Endothelial cell of umbilical vein (primary cell): ENCODE measurements around the gene SRD5A1. TPM values are rescaled to one million over a fixed set of nuclear protein-coding genes. Genes with fewer than 3 reads are reported as not detected.
A peak's percentile ranks its signal among the peaks of the same experiment; 100 is the strongest.

Experiments used
- BruUV-seq: library from RNA; stranded (reverse); fragments of 400-500 nt; replicated peaks from 2 replicates; lab custom pipeline; 2021; lab: Mats Ljungman, UMichigan
- CTCF ChIA-PET: fragments of 300-600, 350-600 bp; sonication (Branson Sonifier 250); formaldehyde crosslinking; loops from one replicate; lab custom pipeline; 2021; ENCODE audit warnings: antibody characterized with exemption, inconsistent platforms; lab: Charles Lee
- POLR2A ChIA-PET: fragments of 300-600, 350-600 bp; sonication (Branson Sonifier 250); formaldehyde crosslinking; loops from one replicate; lab custom pipeline; 2021; ENCODE audit warnings: antibody characterized with exemption, inconsistent platforms; lab: Charles Lee
- DNase-seq: peaks from one replicate; pipeline ENCODE4 v3.0.0-alpha.2; 2011; ENCODE audit warnings: low read depth, low spot score
- FAIRE-seq: peaks from 2 replicates; lab custom pipeline; 2011; peaks lifted over from hg19 to GRCh38; lab: Jason Lieb, UNC
- H2AFZ ChIP-seq: 2 replicates; pipeline ENCODE4 v1.6.0; 2012; ENCODE audit warnings: low read depth, low read length, control low read depth, inconsistent platforms
- H3K27ac ChIP-seq: 2 replicates; pipeline ENCODE4 v1.5.1; 2011; ENCODE audit warnings: low read depth, mild to moderate bottlenecking, control low read depth, low read length, moderate library complexity; ENCODE audit not compliant: insufficient read depth
- H3K27me3 ChIP-seq, 2 experiments: 2 replicates each; pipeline versions ENCODE4 v1.6.0 to v1.6.1; 2011; ENCODE audit warnings: low read length in 2 of 2, mixed read lengths in 1 of 2; ENCODE audit not compliant: control insufficient read depth in 2 of 2, insufficient read depth in 2 of 2
- H3K36me3 ChIP-seq, 2 experiments: 2 replicates in 1 of 2; 3 replicates in 1 of 2; pipeline ENCODE4 v1.5.1; 2011; ENCODE audit warnings: low read length in 2 of 2, mild to moderate bottlenecking in 1 of 2, moderate library complexity in 1 of 2; ENCODE audit not compliant: control insufficient read depth in 2 of 2, insufficient read depth in 2 of 2; ENCODE audit errors: extremely low read depth in 1 of 2
- H3K4me1 ChIP-seq: 3 replicates; pipeline ENCODE4 v1.5.1; 2011; ENCODE audit warnings: mild to moderate bottlenecking, low read length; ENCODE audit not compliant: control insufficient read depth, insufficient read depth; ENCODE audit errors: extremely low read depth
- H3K4me2 ChIP-seq: 2 replicates; pipeline ENCODE4 v1.6.1; 2011; ENCODE audit warnings: low read length, control low read depth, mixed read lengths; ENCODE audit not compliant: insufficient read depth
- H3K4me3 ChIP-seq, 3 experiments: fragments of 200-600 bp in 1 of 3; sonication (generic), shearing (Covaris generic) in 1 of 3; replicated peaks in 1 of 3; 2 replicates each; pipeline ENCODE4 v1.5.1; 2011 to 2016; ENCODE audit warnings: control low read depth in 3 of 3, low read length in 3 of 3, mild to moderate bottlenecking in 2 of 3, inconsistent platforms in 1 of 3, low read depth in 1 of 3, moderate library complexity in 1 of 3; ENCODE audit not compliant: insufficient read depth in 1 of 3
- H3K79me2 ChIP-seq: 2 replicates; pipeline ENCODE4 v1.6.0; 2012; ENCODE audit warnings: low read length, inconsistent platforms; ENCODE audit not compliant: control insufficient read depth, insufficient read depth
- H3K9ac ChIP-seq: replicated peaks from 2 replicates; pipeline ENCODE3; 2011; ENCODE audit warnings: low read length, control low read depth; ENCODE audit not compliant: insufficient read depth; ENCODE audit errors: extremely low read depth
- H3K9me1 ChIP-seq: replicated peaks from 3 replicates; pipeline ENCODE4 v1.6.0; 2011; ENCODE audit warnings: mild to moderate bottlenecking, low read length; ENCODE audit not compliant: control insufficient read depth, insufficient read depth; ENCODE audit errors: extremely low read depth
- H3K9me3 ChIP-seq: replicated peaks from 2 replicates; pipeline ENCODE4 v1.5.1; 2012; ENCODE audit warnings: low read length, inconsistent platforms; ENCODE audit not compliant: control insufficient read depth, insufficient read depth
- H4K20me1 ChIP-seq: replicated peaks from 2 replicates; pipeline ENCODE3; 2011; ENCODE audit warnings: mild to moderate bottlenecking, low read length; ENCODE audit not compliant: control insufficient read depth, insufficient read depth; ENCODE audit errors: extremely low read depth
- EZH2 ChIP-seq: IDR thresholded peaks from 2 replicates; pipeline ENCODE4 v1.6.1; 2012; ENCODE audit warnings: borderline replicate concordance, low read depth, mild to moderate bottlenecking, moderate library complexity, low read length, inconsistent platforms; ENCODE audit not compliant: severe bottlenecking
- FOS ChIP-seq: IDR thresholded peaks from 2 replicates; pipeline ENCODE4 v1.6.1; 2011; ENCODE audit warnings: mild to moderate bottlenecking, low read length, moderate library complexity, borderline replicate concordance; ENCODE audit not compliant: insufficient read depth
- GATA2 ChIP-seq: IDR thresholded peaks from 2 replicates; pipeline ENCODE4 v1.7.0; 2011; ENCODE audit warnings: low read depth, mild to moderate bottlenecking, moderate library complexity, mixed read lengths, low read length; ENCODE audit not compliant: insufficient read length, insufficient read depth
- JUN ChIP-seq: IDR thresholded peaks from 2 replicates; pipeline ENCODE4 v1.6.1; 2011; ENCODE audit warnings: borderline replicate concordance, low read depth; ENCODE audit not compliant: insufficient read length, insufficient read depth
- MYC ChIP-seq: IDR thresholded peaks from one replicate; pipeline ENCODE4 v1.6.1; 2011; ENCODE audit warnings: mild to moderate bottlenecking, low read depth, low read length
- POLR2A ChIP-seq: IDR thresholded peaks from 2 replicates; pipeline ENCODE4 v1.6.1; 2012; ENCODE audit warnings: low read depth, mild to moderate bottlenecking, control low read depth, low read length
- POLR2AphosphoS5 ChIP-seq: IDR thresholded peaks from 2 replicates; pipeline ENCODE4 v1.6.1; 2012; ENCODE audit warnings: low read depth, mild to moderate bottlenecking, control low read depth, low read length, moderate library complexity; ENCODE audit not compliant: insufficient read depth
- dilution Hi-C: fragments of 300-500 bp; cut with MboI; formaldehyde crosslinking; loops from one replicate; pipeline ENCODE4 v1.15.0; 2019; ENCODE audit warnings: low sequenced_read_pairs; ENCODE audit not compliant: extremely low pct_ligation_motif_present
- intact Hi-C: fragments of 100-400 bp; cut with micrococcal nuclease; formaldehyde crosslinking; loops from one replicate; pipeline ENCODE4 v1.10.0; 2022
- polyA plus RNA-seq, 4 experiments: library from polyadenylated mRNA; depleted of rRNA in 3 of 4; stranded (reverse) in 3 of 4; unstranded in 1 of 4; fragments of >200 nt; gene quantifications; 2 replicates each; pipeline versions ENCODE4 v1.2.1 to v1.2.3, GENCODE V29; 2011 to 2012; ENCODE audit warnings: missing spikeins in 1 of 4
- total RNA-seq: library from RNA; stranded (reverse); gene quantifications from 2 replicates; pipeline ENCODE4 v1.2.3, GENCODE V29; 2021
- TF ChIP-seq, protein P1 (sequence below), 2 donors: IDR thresholded peaks; 1 replicate in 1 of 2; 2 replicates in 1 of 2; pipeline ENCODE4 v1.5.1; 2011; ENCODE audit warnings: low read length in 2 of 2, mild to moderate bottlenecking in 2 of 2, moderate library complexity in 2 of 2, control low read depth in 1 of 2, inconsistent platforms in 1 of 2, low read depth in 1 of 2; ENCODE audit not compliant: insufficient read depth in 1 of 2; ENCODE audit errors: extremely low read depth in 1 of 2
- TF ChIP-seq, protein P2 (sequence below): IDR thresholded peaks from 2 replicates; pipeline ENCODE4 v1.6.1; 2011; ENCODE audit not compliant: insufficient read depth, insufficient read length

Gene SRD5A1
- total and polyA plus RNA-seq, 2 donors (not counting 3 experiments of a cell fraction or from before 2014, with no cell fraction given) = 11.6 to 14.8 TPM

DNA sequence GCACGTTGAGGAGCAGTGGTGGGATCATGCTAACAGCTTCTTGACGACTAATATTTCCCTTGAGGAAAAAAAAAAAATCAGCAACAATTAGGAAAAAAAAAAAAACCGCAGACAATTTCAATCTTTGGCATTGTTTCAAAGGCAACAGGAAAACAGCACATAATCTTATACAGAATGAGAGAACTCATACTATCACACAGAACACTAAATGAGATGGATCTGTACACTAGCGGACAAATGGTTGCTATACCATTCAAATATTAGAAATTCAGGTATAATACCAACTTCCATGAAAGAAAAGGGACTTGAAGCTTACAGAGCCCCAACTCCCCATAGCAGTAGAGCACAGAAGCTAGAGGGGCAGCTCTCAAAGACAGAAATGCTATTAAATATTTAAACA lies 10.0 kb upstream of the SRD5A1 start:
- H3K9me3 ChIP-seq = no peaks in the 10 kb centered on the region
- H3K4me3 ChIP-seq = no peak overlapping the region
- no peaks in the 10 kb centered on the region for H3K9me1 ChIP-seq
- no peak overlapping the region for H3K4me2 ChIP-seq
- POLR2A ChIA-PET = no interaction called here
- H3K36me3 ChIP-seq = peaks cover 28 to 41% of the 10 kb centered on the region in 2 experiments
- dilution Hi-C loops (no loop called here), intact Hi-C loops (no loop called here)
- H2AFZ ChIP-seq = no peak overlapping the region
- peaks cover 65% of the 10 kb centered on the region for H3K79me2 ChIP-seq
- H3K4me1 ChIP-seq = no peaks in the 10 kb centered on the region
- CTCF ChIA-PET = interaction anchor here (3.6 kb wide), 1 partner anchor 122 kb away, joined by 18 read pairs; no protein-coding TSS in a partner anchor
- BruUV-seq = no TSS peak
- no peak overlapping the region for H3K27ac ChIP-seq
- FAIRE-seq = no peak
- TF ChIP-seq JUN (no peak), FOS (no peak)
- H3K27me3 ChIP-seq = no peaks in the 10 kb centered on the region
- H4K20me1 ChIP-seq = no peaks in the 10 kb centered on the region
- DNase-seq = peak; percentile 11
- no peak overlapping the region for H3K9ac ChIP-seq

DNA sequence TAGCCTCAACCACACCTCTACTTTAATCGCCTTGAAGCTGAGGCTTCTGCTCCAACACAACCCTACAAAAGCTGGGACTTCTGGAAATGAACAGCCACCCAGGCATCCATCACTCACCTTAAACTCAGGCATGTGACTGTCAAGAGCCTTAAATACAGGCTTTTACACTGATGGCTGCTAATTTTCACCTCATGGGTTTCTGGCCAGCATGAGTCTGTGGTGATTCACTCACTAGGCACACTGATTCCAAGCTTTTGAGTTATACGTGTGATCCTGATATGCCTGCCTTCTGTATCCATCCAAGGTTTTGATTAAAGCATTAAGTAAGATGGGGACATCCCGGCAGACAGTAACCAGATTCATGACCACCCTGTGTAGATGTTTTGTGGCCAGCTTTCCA lies 9.3 kb upstream of the SRD5A1 start:
- dilution Hi-C loops = no loop called here
- no peak overlapping the region for H3K9ac ChIP-seq
- DNase-seq (no peak), FAIRE-seq (no peak)
- H3K27ac ChIP-seq = no peak overlapping the region
- no peaks in the 10 kb centered on the region for H3K9me3 ChIP-seq
- H2AFZ ChIP-seq = no peak overlapping the region
- no TSS peak for BruUV-seq
- intact Hi-C loops = no loop called here
- peaks cover 28 to 38% of the 10 kb centered on the region in 2 experiments for H3K36me3 ChIP-seq
- H3K79me2 ChIP-seq = peaks cover 69% of the 10 kb centered on the region
- no peak for TF ChIP-seq JUN
- TF ChIP-seq, protein P1, sequence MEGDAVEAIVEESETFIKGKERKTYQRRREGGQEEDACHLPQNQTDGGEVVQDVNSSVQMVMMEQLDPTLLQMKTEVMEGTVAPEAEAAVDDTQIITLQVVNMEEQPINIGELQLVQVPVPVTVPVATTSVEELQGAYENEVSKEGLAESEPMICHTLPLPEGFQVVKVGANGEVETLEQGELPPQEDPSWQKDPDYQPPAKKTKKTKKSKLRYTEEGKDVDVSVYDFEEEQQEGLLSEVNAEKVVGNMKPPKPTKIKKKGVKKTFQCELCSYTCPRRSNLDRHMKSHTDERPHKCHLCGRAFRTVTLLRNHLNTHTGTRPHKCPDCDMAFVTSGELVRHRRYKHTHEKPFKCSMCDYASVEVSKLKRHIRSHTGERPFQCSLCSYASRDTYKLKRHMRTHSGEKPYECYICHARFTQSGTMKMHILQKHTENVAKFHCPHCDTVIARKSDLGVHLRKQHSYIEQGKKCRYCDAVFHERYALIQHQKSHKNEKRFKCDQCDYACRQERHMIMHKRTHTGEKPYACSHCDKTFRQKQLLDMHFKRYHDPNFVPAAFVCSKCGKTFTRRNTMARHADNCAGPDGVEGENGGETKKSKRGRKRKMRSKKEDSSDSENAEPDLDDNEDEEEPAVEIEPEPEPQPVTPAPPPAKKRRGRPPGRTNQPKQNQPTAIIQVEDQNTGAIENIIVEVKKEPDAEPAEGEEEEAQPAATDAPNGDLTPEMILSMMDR (IDR thresholded peaks at IDR 0.05; ENCODE audit: extremely low read depth in 1 of 2, insufficient read depth in 1 of 2, low read depth in 1 of 2, low read length in 2 of 2) = no peak
- TF ChIP-seq MYC = no peak
- no peak for TF ChIP-seq POLR2AphosphoS5
- TF ChIP-seq POLR2A = no peak
- no peak for TF ChIP-seq EZH2
- TF ChIP-seq FOS = no peak
- TF ChIP-seq, protein P2, sequence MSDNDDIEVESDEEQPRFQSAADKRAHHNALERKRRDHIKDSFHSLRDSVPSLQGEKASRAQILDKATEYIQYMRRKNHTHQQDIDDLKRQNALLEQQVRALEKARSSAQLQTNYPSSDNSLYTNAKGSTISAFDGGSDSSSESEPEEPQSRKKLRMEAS = no peak
- no peak for TF ChIP-seq GATA2
- H3K27me3 ChIP-seq = no peaks in the 10 kb centered on the region
- no peaks in the 10 kb centered on the region for H3K9me1 ChIP-seq
- H3K4me3 ChIP-seq = no peak overlapping the region
- H4K20me1 ChIP-seq = no peaks in the 10 kb centered on the region
- CTCF ChIA-PET = interaction anchor here (1.7 to 3.6 kb wide), 2 partner anchors 9 to 121 kb away, joined by 6 to 18 read pairs; partner anchors contain the start of genes NSUN2 and SRD5A1
- POLR2A ChIA-PET = interaction anchor here (1.9 kb wide), 1 partner anchor 9 kb away, joined by 9 read pairs; the partner anchor contains the start of genes NSUN2 and SRD5A1
- H3K4me1 ChIP-seq = no peaks in the 10 kb centered on the region
- no peak overlapping the region for H3K4me2 ChIP-seq
